Gastrocnemius medialis (tissue), 4 donors: Measurements from ENCODE around the gene SLC39A8. TPM values are rescaled to one million over a fixed set of nuclear protein-coding genes. Genes with fewer than 3 reads are reported as not detected.

Experiments used
- ATAC-seq, 2 donors: fragments of 150-250 bp; one replicate each; pipeline ENCODE4 v1.9.1; 2016
- DNase-seq, 2 donors: peaks; one replicate each; pipeline ENCODE4 v3.0.0-alpha.2; 2019
- H3K27ac ChIP-seq, 4 donors: fragments of 200-600 bp; sonication (generic); 1 replicate in 1 of 4; 2 replicates in 3 of 4; pipeline ENCODE4 v1.5.1; 2016 to 2018; ENCODE audit warnings: mild to moderate bottlenecking in 2 of 4, moderate library complexity in 1 of 4
- H3K27me3 ChIP-seq, 3 donors: fragments of 200-600 bp; sonication (generic) in 2 of 3; 1 replicate in 1 of 3; 2 replicates in 2 of 3; pipeline versions ENCODE4 v1.5.1 to v1.6.0; 2016 to 2019; ENCODE audit warnings: mild to moderate bottlenecking in 1 of 3, moderate library complexity in 1 of 3
- H3K36me3 ChIP-seq, 2 donors: fragments of 200-600 bp; sonication (generic) in 1 of 2; one replicate each; pipeline ENCODE4 v1.5.1; 2017 to 2018
- H3K4me1 ChIP-seq, 2 donors: fragments of 200-600 bp; sonication (generic) in 1 of 2; one replicate each; pipeline ENCODE4 v1.5.1; 2016 to 2017; ENCODE audit warnings: mild to moderate bottlenecking in 2 of 2
- H3K4me3 ChIP-seq, 4 donors: fragments of 200-600 bp; sonication (generic) in 3 of 4; 1 replicate in 1 of 4; 2 replicates in 3 of 4; pipeline ENCODE4 v1.5.1; 2016 to 2019; ENCODE audit warnings: mild to moderate bottlenecking in 2 of 4
- H3K9me3 ChIP-seq, 3 donors: fragments of 200-600 bp; sonication (generic) in 2 of 3; 1 replicate in 1 of 3; 2 replicates in 2 of 3; pipeline ENCODE4 v1.5.1; 2016 to 2019
- POLR2A ChIP-seq, 2 donors: fragments of 450-650 bp; IDR thresholded peaks; one replicate each; pipeline ENCODE4 v1.6.1; 2017; ENCODE audit warnings: antibody characterized with exemption in 2 of 2, mild to moderate bottlenecking in 2 of 2, moderate library complexity in 2 of 2
- in situ Hi-C, 4 donors: fragments of 200-750 bp; cut with MboI; loops; one replicate each; pipeline versions ENCODE4 v1.15.0 to v1.8.0; 2017; ENCODE audit warnings: low sequenced_read_pairs in 4 of 4
- intact Hi-C: fragments of 100-400 bp; cut with DNase I; formaldehyde crosslinking; loops from one replicate; pipeline ENCODE4 v1.15.1; 2023; ENCODE audit warnings: low total_unique reads
- total RNA-seq, 4 donors: library from RNA; depleted of rRNA; stranded (reverse); fragments of >200 nt; gene quantifications; one replicate each; pipeline versions ENCODE4 v1.1.0 to v1.2.3, GENCODE V29; 2016
- TF ChIP-seq, protein P1 (sequence below), 5 experiments: fragments of 450-650 bp in 3 of 5; fragments of 200-600 bp in 2 of 5; sonication (generic) in 2 of 5; IDR thresholded peaks in 4 of 5; conservative IDR thresholded peaks in 1 of 5; 1 replicate in 4 of 5; 2 replicates in 1 of 5; pipeline ENCODE4 v1.5.1; 2016 to 2019; ENCODE audit warnings: antibody characterized with exemption in 5 of 5, mild to moderate bottlenecking in 3 of 5, moderate library complexity in 3 of 5

The SLC39A8 gene
- total RNA-seq, 4 donors from 2014 or later, result 1.2 to 1.8 (median 1.7) TPM

- DNase-seq (no peak), ATAC-seq (no peak)
- Histone ChIP-seq H3K27me3 (no peaks in the 10 kb centered on the region), H3K9me3 (no peaks in the 10 kb centered on the region), H3K36me3 (no peaks in the 10 kb centered on the region), H3K4me3 (no peak overlapping the region), H3K4me1 (no peaks in the 10 kb centered on the region), H3K27ac (no peak overlapping the region)
- intact Hi-C loops, result no loop called here
- TF ChIP-seq, protein P1, sequence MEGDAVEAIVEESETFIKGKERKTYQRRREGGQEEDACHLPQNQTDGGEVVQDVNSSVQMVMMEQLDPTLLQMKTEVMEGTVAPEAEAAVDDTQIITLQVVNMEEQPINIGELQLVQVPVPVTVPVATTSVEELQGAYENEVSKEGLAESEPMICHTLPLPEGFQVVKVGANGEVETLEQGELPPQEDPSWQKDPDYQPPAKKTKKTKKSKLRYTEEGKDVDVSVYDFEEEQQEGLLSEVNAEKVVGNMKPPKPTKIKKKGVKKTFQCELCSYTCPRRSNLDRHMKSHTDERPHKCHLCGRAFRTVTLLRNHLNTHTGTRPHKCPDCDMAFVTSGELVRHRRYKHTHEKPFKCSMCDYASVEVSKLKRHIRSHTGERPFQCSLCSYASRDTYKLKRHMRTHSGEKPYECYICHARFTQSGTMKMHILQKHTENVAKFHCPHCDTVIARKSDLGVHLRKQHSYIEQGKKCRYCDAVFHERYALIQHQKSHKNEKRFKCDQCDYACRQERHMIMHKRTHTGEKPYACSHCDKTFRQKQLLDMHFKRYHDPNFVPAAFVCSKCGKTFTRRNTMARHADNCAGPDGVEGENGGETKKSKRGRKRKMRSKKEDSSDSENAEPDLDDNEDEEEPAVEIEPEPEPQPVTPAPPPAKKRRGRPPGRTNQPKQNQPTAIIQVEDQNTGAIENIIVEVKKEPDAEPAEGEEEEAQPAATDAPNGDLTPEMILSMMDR (IDR thresholded peaks at IDR 0.05 in 4 of 5, conservative IDR thresholded peaks at IDR 0.05 in 1 of 5), result no peak
- TF ChIP-seq POLR2A (IDR thresholded peaks at IDR 0.05), result no peak
- in situ Hi-C loops, result no loop called here
Observed at GRCh38 chr4:102272318-102272717, 73.0 kb downstream of the SLC39A8 start.

DNA sequence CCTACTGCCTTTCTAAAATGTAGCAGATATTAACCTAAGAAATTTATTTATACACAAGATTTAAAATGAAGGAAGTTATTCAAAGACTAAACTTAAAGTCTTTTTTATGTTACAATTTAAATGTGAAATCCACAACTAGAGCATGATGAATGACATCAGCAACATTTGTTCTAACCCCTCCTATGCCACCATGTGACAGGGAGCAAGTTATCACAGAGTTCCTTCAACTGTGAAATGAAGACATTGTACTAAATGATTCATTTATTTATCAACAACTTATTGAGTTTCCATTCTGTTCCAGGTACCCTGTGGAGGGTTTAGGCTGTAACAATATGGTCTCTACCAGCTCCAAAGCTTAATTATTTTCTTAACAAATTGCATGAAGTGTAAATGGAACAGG, 76.9 kb downstream of the SLC39A8 start:
- TF ChIP-seq, protein P1 (IDR thresholded peaks at IDR 0.05 in 4 of 5, conservative IDR thresholded peaks at IDR 0.05 in 1 of 5), result no peak
- TF ChIP-seq POLR2A (IDR thresholded peaks at IDR 0.05), result no peak
- no peak for DNase-seq
- intact Hi-C loops, result no loop called here
- Histone ChIP-seq H3K4me1 (no peaks in the 10 kb centered on the region), H3K36me3 (no peaks in the 10 kb centered on the region), H3K27ac (no peak overlapping the region), H3K27me3 (no peaks in the 10 kb centered on the region), H3K4me3 (no peak overlapping the region), H3K9me3 (no peaks in the 10 kb centered on the region)
- no peak for ATAC-seq
- in situ Hi-C loops, result no loop called here

- TF ChIP-seq POLR2A (IDR thresholded peaks at IDR 0.05), result no peak
- TF ChIP-seq, protein P1 (IDR thresholded peaks at IDR 0.05 in 4 of 5, conservative IDR thresholded peaks at IDR 0.05 in 1 of 5), result no peak
- in situ Hi-C loops (no loop called here), intact Hi-C loops (no loop called here)
- Histone ChIP-seq H3K27ac (no peak overlapping the region), H3K36me3 (no peaks in the 10 kb centered on the region), H3K4me1 (no peaks in the 10 kb centered on the region), H3K9me3 (no peaks in the 10 kb centered on the region), H3K4me3 (no peak overlapping the region), H3K27me3 (no peaks in the 10 kb centered on the region)
- no peak for ATAC-seq
- DNase-seq, result no peak
Observed at GRCh38 chr4:102263024-102263787, 82.1 kb downstream of the SLC39A8 start.

GRCh38 chr4:102259702-102260101, 85.6 kb downstream of the SLC39A8 start:
- H3K36me3 ChIP-seq, result no peaks in the 10 kb centered on the region
- H3K27ac ChIP-seq, result no peak overlapping the region
- H3K4me1 ChIP-seq, result no peaks in the 10 kb centered on the region
- H3K27me3 ChIP-seq, result no peaks in the 10 kb centered on the region
- ATAC-seq (no peak), DNase-seq (no peak)
- no peaks in the 10 kb centered on the region for H3K9me3 ChIP-seq
- TF ChIP-seq, protein P1 (IDR thresholded peaks at IDR 0.05 in 4 of 5, conservative IDR thresholded peaks at IDR 0.05 in 1 of 5), result no peak
- TF ChIP-seq POLR2A (IDR thresholded peaks at IDR 0.05), result no peak
- intact Hi-C loops, result no loop called here
- no peak overlapping the region for H3K4me3 ChIP-seq
- in situ Hi-C loops, result no loop called here

DNA sequence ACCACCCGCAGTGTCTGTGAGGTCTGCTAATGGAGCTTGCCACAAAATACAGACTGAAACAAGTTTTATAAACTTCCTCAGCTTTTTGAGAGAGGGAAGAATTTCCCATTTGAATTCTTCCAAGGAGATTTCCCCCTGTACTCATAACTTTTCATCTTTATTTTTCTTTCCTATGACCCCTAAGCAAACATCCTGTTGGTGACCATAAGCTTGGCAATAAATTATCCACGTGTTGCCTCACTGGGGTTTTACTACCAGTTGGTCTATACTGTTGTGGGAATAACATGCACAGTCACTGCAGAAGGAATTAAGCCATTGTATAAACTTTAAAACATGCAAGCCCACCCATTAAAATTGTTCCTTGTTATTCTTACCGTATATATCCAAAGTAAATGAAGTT, 86.2 kb downstream of the SLC39A8 start:
- Histone ChIP-seq H3K9me3 (no peaks in the 10 kb centered on the region), H3K27me3 (no peaks in the 10 kb centered on the region), H3K36me3 (no peaks in the 10 kb centered on the region), H3K4me1 (no peaks in the 10 kb centered on the region), H3K4me3 (no peak overlapping the region), H3K27ac (no peak overlapping the region)
- intact Hi-C loops, result no loop called here
- in situ Hi-C loops, result no loop called here
- TF ChIP-seq, protein P1 (IDR thresholded peaks at IDR 0.05 in 4 of 5, conservative IDR thresholded peaks at IDR 0.05 in 1 of 5), result no peak
- TF ChIP-seq POLR2A (IDR thresholded peaks at IDR 0.05), result no peak
- ATAC-seq (no peak), DNase-seq (no peak)
